Neural cell (in vitro differentiated cells): ENCODE measurements around the gene CCNA2.

ENCODE experiments used
- CTCF ChIP-seq: fragments of 450-650 bp; IDR thresholded peaks from 2 replicates; pipeline ENCODE4 v1.5.1; 2014; ENCODE audit warnings: antibody characterized with exemption, mild to moderate bottlenecking, moderate library complexity; ENCODE audit not compliant: poor library complexity, severe bottlenecking
- EP300 ChIP-seq: fragments of 450-650 bp; conservative IDR thresholded peaks from 2 replicates; pipeline ENCODE4 v1.6.1; 2014; ENCODE audit warnings: antibody characterized with exemption, mild to moderate bottlenecking, moderate library complexity; ENCODE audit not compliant: poor library complexity, severe bottlenecking
- EZH2 ChIP-seq: fragments of 200-600, 300-800 bp; shearing (Covaris generic), sonication (generic); IDR thresholded peaks from 2 replicates; pipeline ENCODE4 v1.6.1; 2014; ENCODE audit warnings: antibody characterized with exemption, low read length, borderline replicate concordance, mild to moderate bottlenecking; ENCODE audit not compliant: insufficient read depth, poor library complexity, severe bottlenecking
- MXI1 ChIP-seq: fragments of 450-650 bp; conservative IDR thresholded peaks from 2 replicates; pipeline ENCODE4 v1.6.1; 2014; ENCODE audit warnings: antibody characterized with exemption, mild to moderate bottlenecking; ENCODE audit not compliant: poor library complexity, severe bottlenecking
- POLR2AphosphoS5 ChIP-seq: IDR thresholded peaks from 2 replicates; pipeline ENCODE4 v1.6.1; 2012
- RAD21 ChIP-seq: fragments of 450-650 bp; conservative IDR thresholded peaks from 2 replicates; pipeline ENCODE4 v1.6.1; 2014; ENCODE audit warnings: antibody characterized with exemption, mild to moderate bottlenecking, moderate library complexity
- REST ChIP-seq: IDR thresholded peaks from 2 replicates; pipeline ENCODE4 v1.6.1; 2012; ENCODE audit warnings: borderline replicate concordance
- SMC3 ChIP-seq: fragments of 450-650 bp; conservative IDR thresholded peaks from 2 replicates; pipeline ENCODE4 v1.6.1; 2014; ENCODE audit warnings: antibody characterized with exemption, mild to moderate bottlenecking, moderate library complexity; ENCODE audit not compliant: poor library complexity
- TAF1 ChIP-seq: IDR thresholded peaks from 2 replicates; pipeline ENCODE4 v1.6.1; 2012; ENCODE audit warnings: low read depth

- TF ChIP-seq CTCF (no peak), EP300 (no peak), RAD21 (no peak), POLR2AphosphoS5 (no peak), EZH2 (no peak), MXI1 (no peak), SMC3 (no peak), REST (no peak), TAF1 (no peak)
Measured at GRCh38 chr4:121784401-121784800, 39.3 kb downstream of the CCNA2 start.
